HG03097 (cell line): ENCODE measurements around the gene HPX.

Experiments
- ATAC-seq: cut with Tn5 transposase; IDR thresholded peaks from one replicate; pipeline ENCODE4 v1.9.1; 2021; ENCODE audit not compliant: unreplicated experiment, low FRiP score

Gene HPX

GRCh38 chr11:6468712-6469495 lies 28.1 kb upstream of the HPX start:
- no peak for ATAC-seq

GRCh38 chr11:6459099-6459450 lies 18.3 kb upstream of the HPX start:
- ATAC-seq, result no peak

GRCh38 chr11:6458352-6459098 lies 17.7 kb upstream of the HPX start:
- no peak for ATAC-seq

- ATAC-seq, result no peak
Measured at GRCh38 chr11:6457581-6458320, 17.0 kb upstream of the HPX start.

GRCh38 chr11:6456361-6457073 lies 15.7 kb upstream of the HPX start:
- ATAC-seq, result no peak

DNA sequence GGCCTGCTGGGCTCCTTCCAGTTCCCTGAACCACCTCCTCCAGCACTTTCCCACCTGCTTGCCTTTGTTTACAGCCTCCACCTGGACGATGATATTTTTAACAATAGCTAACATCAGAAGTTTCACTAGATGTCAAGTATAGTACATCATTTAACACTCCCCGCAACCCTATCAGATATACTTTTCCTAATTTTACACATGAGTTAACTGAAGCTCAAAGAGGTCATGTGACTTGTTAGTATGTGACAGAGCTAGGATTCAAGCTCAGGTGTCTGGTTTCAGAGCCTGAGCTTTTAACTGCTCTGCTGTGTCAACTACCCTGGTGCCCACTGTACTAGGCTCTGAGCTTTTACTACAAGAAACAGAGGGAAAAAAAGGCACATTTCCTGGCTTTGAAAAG lies 14.3 kb upstream of the HPX start:
- ATAC-seq, result no peak

GRCh38 chr11:6453152-6453551 lies 12.4 kb upstream of the HPX start:
- ATAC-seq, result no peak

GRCh38 chr11:6452219-6452618 lies 11.4 kb upstream of the HPX start:
- ATAC-seq, result no peak

GRCh38 chr11:6448574-6448973 lies 7.8 kb upstream of the HPX start:
- ATAC-seq, result no peak

DNA sequence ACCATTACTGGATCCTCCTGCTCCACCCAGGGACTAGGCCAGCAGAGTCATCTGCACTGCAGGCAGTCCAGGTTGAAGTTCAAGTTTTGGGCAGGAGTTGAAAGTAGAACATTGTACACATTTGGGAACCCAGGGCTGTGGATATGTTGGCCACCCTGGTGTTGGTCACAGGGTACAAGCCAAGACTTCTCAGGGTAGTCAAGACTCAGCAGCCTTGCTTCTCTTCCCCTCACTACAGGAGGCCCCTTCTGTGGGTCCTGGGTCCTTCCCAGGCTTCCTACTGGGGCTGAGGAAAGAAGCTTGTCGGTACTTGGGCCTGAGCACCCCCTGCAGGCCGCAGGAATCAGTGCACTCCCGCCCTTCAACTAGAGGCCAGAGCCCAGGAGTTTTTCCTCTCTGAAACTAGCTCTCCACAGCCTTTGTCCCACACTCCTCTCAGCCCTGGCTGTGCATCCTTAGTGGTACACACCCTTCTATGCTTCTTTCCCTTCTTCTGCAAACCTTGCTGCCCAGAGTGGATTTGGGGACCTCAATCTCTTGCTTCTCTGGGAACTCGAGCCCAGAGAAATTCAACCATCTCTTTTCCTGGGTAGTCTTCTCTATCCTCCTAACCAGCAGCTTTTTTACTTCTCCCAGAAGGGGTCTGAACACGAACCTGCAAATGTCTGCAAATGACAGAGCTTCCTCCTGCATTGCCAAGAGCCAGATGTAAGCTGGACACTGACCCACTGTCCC lies 2.6 kb upstream of the HPX start:
- no peak for ATAC-seq

DNA sequence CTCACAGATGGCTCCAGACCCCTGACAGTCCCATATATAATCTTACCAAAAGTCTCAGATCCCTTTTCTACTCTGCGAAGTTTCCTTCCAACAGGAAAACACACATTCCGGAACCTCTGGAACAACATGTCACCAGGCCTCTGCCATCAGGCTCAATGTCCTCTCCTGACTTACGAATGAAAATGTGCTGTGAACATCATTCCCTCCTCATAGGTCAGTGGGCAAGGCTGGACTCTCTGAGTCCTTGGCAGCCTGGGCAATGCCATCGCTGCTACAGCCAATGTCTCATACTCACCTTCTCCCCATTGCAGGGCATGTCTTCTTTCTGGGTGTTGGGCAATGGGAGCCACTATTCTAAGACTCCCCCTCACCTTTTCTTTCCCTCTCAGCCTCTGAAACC lies 1.7 kb upstream of the HPX start:
- ATAC-seq, result no peak

DNA sequence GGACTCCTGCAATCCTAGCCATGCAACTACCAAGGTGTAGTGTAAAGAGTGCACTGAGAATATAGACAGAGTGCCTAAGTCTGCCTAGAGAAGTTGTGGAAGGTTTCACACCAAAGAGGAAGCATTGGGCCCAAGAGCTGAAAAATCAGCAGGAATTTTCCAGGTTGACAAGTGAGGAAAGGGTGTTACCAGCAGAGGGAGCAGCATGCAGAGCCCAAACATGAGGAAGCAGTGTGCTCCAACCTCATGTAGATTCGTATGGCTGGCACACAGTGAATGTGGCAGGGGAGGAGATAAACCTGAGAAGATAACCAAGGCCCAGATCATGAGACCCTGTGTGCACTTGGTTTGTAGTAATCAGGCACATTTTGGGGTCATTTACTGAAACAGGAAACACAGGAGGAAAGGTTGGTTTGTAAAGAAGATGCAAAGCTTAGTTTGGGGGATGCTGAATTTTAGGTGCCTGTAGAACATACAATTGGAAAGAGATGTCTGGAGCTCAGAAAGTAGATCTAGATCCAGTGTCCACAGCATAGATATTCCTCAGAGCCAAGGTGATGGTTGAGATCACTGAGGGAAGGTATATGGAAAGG lies 1.7 kb downstream of the HPX start:
- no peak for ATAC-seq

- ATAC-seq, result no peak
Measured at GRCh38 chr11:6437993-6438392, 2.8 kb downstream of the HPX start.

GRCh38 chr11:6437423-6437822 lies 3.4 kb downstream of the HPX start:
- ATAC-seq, result no peak

DNA sequence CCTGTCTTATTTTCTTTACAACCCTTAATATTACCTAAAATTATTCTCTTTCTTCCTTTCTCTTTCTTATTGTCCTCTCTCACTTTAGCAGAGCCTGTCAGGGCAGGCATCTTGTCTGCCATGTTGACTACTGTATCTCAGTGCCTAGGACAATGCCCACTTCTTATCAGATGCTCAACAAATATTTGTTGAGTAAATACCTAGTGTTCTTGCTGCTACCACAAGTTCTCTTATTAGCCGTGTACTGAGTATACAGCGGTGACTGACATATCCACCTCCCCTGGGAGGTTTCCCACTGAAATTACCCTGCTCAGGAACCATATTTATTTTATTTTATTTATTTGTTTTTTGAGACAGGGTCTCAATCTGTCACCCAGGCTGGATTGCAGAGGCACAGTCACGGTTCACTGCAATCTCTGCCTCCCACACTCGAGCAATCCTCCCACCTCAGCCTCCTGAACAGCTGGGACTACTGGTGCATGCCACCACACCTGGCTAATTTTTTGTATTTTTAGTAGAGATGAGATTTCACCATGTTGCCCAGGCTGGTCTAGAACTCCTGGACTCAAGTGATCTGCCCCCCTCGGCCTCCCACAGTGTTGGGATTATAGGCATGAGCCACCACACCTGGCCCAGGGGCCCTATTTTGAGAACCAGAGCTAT lies 6.7 kb downstream of the HPX start:
- ATAC-seq, result no peak

DNA sequence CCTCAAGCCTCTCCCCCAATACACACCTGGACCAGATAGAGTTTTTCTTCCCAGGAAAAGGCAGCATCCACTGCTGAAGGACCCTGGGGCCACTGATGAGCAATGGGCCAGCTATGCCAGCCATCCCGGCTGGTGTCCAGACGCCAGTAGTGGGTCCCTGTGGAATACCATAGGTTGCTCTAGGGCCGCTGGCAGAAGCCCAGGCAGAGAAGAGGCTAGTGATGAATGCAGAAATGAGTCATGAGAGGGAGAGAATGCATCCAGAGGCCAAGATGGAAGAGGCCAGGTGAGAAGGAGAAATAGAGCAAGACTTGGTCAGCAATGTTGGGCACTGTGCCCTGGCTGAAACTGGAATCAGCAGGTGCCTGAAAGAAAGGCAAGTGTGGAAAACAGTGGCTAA lies 8.9 kb downstream of the HPX start:
- no peak for ATAC-seq

DNA sequence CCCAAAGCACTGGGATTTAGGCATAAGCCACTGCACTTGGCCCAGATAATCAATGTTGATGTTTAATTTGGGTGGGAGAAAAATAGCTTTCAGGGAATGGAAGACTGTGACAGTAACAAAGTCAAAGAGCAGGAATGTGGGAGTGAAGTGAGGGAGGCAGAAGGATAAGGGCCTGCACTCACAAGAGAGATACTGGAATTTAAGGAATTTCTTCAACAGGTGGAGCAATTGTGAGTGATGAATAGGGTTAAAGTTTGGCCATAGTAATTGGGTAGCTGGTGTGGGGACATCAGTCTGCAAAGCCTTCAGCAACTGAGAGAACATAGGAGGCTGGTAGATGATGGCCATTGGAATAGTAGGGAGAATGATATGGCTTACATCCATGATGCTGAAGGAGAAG lies 13.3 kb downstream of the HPX start:
- ATAC-seq, result no peak

DNA sequence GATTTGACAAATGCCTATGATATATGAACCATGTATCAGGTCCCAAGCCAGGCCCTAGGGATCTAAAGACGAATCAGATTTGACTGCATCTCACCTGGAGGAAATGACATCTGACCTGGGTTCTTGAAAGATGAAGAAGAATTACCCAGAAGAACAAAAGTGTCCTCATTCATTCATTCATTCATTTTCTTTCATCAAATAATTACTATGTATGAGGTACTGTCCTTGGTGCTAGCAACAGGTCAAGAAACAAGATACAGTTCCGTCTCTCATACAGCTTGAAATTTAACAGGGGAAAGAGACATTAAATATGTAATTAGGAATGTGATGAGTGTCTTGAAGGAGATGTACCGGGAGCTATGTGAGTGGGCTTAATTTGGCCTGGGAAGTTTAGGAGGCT lies 20.1 kb downstream of the HPX start:
- ATAC-seq, result no peak

- ATAC-seq, result no peak
Measured at GRCh38 chr11:6419009-6419631, 21.7 kb downstream of the HPX start, which contains the start of gene APBB1. Gene APBB1, minus strand, starts transcription at chr11:6419094. Its CDS starts 7,747 bp downstream, at chr11:6411347.
